Measurements from ENCODE around the gene AP4M1.
"Not testable (repeated sequence)": the region's sequence is repeated elsewhere in the genome, so short reads cannot be mapped to it uniquely, and the experiment has no call there.

AP4M1 gene

GRCh38 chr7:100107890-100108289 lies 6.4 kb downstream of the AP4M1 start:
- no peak for DNase-seq (ENCODE audit: low read depth in 2 of 2)

- DNase-seq (ENCODE audit: low read depth in 2 of 2), result no peak
Measured at GRCh38 chr7:100109521-100110163, 8.2 kb downstream of the AP4M1 start.

DNA sequence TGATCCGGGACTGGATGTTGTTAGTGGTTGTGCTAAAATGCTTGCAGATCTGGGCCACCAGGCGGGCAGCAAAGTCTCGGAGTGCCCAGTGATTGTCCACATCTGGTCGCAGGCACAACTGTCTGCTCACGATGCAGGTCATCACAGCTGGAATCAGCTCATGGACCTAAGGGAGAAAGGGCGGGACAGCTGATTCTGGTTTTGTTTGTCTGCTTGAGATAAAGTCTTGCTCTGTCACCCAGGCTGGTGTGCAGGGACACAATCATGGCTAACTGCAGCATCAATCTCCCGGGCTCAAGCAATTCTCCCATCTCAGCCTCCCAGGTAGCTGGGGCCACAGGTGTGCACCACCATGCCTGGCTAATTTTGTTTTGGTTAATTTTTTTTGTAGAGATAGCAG lies 9.7 kb downstream of the AP4M1 start:
- DNase-seq (ENCODE audit: low read depth in 2 of 2), result no peak

DNA sequence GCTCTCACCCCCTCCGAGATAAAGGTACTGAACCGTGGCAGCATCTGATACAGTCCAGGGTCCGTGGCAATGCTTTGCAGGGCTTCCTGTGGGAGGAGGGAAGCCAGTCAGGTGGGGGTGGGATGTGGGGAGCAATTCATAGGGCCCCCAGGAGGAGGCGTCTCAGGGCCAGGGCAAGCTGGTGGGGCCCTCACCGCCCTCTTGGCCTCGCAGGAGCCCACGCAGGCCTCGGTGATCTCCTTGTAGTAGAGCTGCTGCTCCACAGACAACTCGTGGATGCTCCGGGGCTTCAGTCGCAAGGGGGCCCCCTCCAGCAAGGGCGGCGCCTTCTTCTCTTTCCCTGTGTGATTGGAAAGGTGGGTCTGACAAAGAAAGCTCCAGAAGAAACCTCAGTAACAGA lies 10.5 kb downstream of the AP4M1 start:
- DNase-seq (ENCODE audit: low read depth in 2 of 2), result no peak

GRCh38 chr7:100115026-100115425 lies 13.6 kb downstream of the AP4M1 start:
- DNase-seq (ENCODE audit: low read depth in 2 of 2), result no peak

DNA sequence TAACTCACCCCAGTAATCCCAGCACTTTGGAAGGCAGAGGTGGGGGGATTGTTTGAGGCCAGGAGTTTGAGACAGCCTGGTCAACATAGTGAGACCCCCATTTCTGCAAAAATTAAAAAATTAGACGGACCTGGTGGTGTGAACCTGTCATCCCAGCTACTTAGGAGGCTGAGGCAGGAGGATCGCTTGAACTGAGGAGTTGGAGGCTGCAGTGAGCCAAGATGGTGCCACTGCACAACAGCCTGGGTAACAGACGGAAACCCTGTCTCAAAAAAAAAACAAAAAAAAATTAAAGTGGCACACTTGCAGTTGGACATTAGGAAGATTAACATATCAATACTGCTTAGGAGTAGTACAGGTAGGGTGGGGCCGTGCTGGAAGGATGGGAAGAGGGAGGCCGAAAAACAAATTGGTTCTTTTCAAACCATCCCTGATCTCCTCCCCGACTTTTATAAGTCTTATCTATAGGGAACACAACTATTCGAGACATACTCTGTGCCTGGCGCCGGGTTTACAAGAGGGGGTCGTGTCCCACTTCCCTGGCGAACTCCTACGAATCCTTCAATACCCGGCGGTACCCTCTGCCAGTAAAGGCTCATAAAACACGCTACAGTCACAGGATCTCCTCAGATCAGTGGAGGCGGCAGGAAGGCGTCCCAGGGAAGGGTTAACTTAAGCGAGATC lies 17.1 kb downstream of the AP4M1 start:
- DNase-seq (ENCODE audit: low read depth in 2 of 2), result no peak

- DNase-seq (ENCODE audit: low read depth in 2 of 2), result peak; percentile 91 to 92
Measured at GRCh38 chr7:100119072-100119969, 17.9 kb downstream of the AP4M1 start, which contains the start of the genes CNPY4 and TAF6. Gene CNPY4 (plus strand): TSS chr7:100119634. CDS start chr7:100119745, 111 bp downstream. Gene TAF6 (minus strand): TSS chr7:100119358. CDS start chr7:100114209, 5,149 bp downstream.

GRCh38 chr7:100119970-100120732 lies 18.7 kb downstream of the AP4M1 start:
- peak in 1 of 2 donors; percentile 38 for DNase-seq (ENCODE audit: low read depth in 2 of 2)

- no peak for DNase-seq (ENCODE audit: low read depth in 2 of 2)
Measured at GRCh38 chr7:100120733-100121036, 19.2 kb downstream of the AP4M1 start.

DNA sequence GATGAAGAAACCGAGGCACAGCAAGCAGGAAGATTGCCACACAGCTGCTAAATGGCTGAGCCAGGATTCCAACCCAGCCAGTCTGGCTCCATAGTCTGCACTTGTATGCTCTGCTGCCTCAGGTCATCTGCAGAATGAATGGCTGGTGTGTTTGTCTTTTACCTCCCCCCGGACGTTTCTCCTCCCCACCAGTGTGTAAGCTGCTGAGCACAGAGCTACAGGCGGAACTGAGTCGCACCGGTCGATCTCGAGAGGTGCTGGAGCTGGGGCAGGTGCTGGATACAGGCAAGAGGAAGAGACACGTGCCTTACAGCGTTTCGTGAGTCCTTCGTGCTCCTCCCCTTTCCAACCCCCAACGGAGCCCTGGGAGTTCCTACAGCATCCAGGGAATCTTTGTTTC lies 20.6 kb downstream of the AP4M1 start:
- DNase-seq (ENCODE audit: low read depth in 2 of 2), result no peak

GRCh38 chr7:100122568-100122967 lies 21.1 kb downstream of the AP4M1 start:
- DNase-seq (ENCODE audit: low read depth in 2 of 2), result no peak

- no peak for DNase-seq (ENCODE audit: low read depth in 2 of 2)
Measured at GRCh38 chr7:100124301-100125230, 23.1 kb downstream of the AP4M1 start.

GRCh38 chr7:100126239-100126930 lies 24.9 kb downstream of the AP4M1 start:
- DNase-seq (ENCODE audit: low read depth in 2 of 2), result no peak

- DNase-seq (ENCODE audit: low read depth in 2 of 2), result peak; percentile 80 to 81
Measured at GRCh38 chr7:100126931-100127865, 25.8 kb downstream of the AP4M1 start, which contains the start of gene MBLAC1. Gene MBLAC1 (plus strand): TSS chr7:100126967. CDS start chr7:100127396, 429 bp downstream.

- DNase-seq (ENCODE audit: low read depth in 2 of 2), result no peak
Measured at GRCh38 chr7:100127866-100128636, 26.6 kb downstream of the AP4M1 start.

GRCh38 chr7:100128637-100128963 lies 27.2 kb downstream of the AP4M1 start:
- DNase-seq (ENCODE audit: low read depth in 2 of 2), result no peak

DNA sequence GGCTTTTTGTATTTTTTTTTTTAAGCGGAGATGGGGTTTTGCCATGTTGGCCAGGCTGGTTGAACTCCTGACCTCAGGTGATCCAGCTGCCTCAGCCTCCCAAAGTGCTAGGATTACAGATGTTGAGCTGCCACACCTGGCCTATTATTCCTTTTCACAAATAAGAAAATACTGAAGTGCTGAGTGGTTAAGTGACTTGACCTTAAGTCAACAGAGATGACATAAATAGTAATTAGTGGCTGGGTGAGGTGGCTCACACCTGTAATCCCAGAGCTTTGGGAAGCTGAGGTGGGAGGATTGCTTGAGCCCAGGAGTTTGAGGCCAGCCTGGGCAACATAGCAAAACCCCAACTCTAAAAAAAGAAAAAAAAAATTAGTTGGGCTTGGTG lies 28.8 kb downstream of the AP4M1 start:
- DNase-seq (ENCODE audit: low read depth in 2 of 2), result not testable (repeated sequence)
